Fibroblast of villous mesenchyme (primary cell): ENCODE measurements around the gene WDR13. TPM values are rescaled to one million over a fixed set of nuclear protein-coding genes. Genes with fewer than 3 reads are reported as not detected.
A peak's percentile ranks its signal among the peaks of the same experiment; 100 is the strongest.

Experiments used
- DNase-seq: peaks from one replicate; pipeline ENCODE4 v3.0.0-alpha.2; 2010; ENCODE audit warnings: low read depth
- H3K4me3 ChIP-seq: 2 replicates; pipeline ENCODE4 v1.5.1; 2011; ENCODE audit warnings: low read depth, mild to moderate bottlenecking, low read length
- CTCF ChIP-seq: IDR thresholded peaks from 2 replicates; pipeline ENCODE4 v1.5.1; 2012; ENCODE audit warnings: low read depth, mild to moderate bottlenecking, low read length; ENCODE audit not compliant: insufficient read depth
- total RNA-seq: library from RNA; depleted of rRNA; stranded (reverse); fragments of >200 nt; gene quantifications from 2 replicates; pipeline ENCODE4 v1.2.3, GENCODE V29; 2012

Gene WDR13
- total RNA-seq, 1 donor, result 58.7 TPM

GRCh38 chrX:48592971-48593370, 4.3 kb upstream of the WDR13 start:
- no peak for TF ChIP-seq CTCF
- no peak overlapping the region for H3K4me3 ChIP-seq
- DNase-seq, result no peak

- no peak for TF ChIP-seq CTCF
- no peak overlapping the region for H3K4me3 ChIP-seq
These were observed 1.4 kb upstream of the WDR13 start for GRCh38 chrX:48595929-48596328.

DNA sequence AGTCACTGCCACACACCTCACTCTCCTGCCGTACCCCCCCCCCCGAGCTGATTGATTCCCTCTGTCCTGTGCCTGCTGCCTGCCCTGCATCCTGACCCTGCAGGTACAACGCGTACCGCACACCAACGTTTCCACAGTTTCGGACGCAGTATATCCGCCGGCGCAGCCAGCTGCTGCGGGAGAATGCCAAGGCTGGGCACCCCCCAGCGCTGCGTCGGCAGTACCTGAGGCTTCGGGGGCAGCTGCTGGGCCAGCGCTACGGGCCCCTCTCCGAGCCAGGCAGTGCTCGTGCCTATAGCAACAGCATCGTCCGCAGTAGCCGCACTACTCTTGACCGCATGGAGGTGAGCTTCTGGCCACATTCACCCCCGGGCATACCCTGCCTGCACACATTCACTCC, 1.3 kb downstream of the WDR13 start:
- DNase-seq, result no peak
- H3K4me3 ChIP-seq, result peak overlapping the region; percentile 70
- TF ChIP-seq CTCF, result no peak

More at GRCh38 chrX:48595929-48596328, 1.4 kb upstream of the WDR13 start:
- DNase-seq, result no peak

GRCh38 chrX:48599341-48599740, 2.0 kb downstream of the WDR13 start:
- no peak overlapping the region for H3K4me3 ChIP-seq
- DNase-seq, result no peak
- no peak for TF ChIP-seq CTCF

DNA sequence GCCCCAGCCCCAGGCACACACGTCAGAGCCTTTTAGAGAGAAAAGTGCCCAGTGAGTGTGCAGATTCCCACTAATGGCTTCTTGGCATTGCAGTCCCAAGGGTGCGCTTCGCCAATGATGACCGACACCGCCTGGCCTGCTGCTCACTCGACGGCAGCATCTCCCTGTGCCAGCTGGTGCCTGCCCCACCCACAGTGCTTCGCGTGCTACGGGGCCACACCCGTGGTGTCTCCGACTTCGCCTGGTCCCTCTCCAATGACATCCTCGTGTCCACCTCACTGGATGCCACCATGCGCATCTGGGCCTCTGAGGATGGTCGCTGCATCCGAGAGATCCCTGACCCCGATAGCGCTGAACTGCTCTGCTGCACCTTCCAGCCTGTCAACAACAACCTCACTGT, 2.9 kb downstream of the WDR13 start:
- no peak for TF ChIP-seq CTCF
- no peak for DNase-seq
- no peak overlapping the region for H3K4me3 ChIP-seq

DNA sequence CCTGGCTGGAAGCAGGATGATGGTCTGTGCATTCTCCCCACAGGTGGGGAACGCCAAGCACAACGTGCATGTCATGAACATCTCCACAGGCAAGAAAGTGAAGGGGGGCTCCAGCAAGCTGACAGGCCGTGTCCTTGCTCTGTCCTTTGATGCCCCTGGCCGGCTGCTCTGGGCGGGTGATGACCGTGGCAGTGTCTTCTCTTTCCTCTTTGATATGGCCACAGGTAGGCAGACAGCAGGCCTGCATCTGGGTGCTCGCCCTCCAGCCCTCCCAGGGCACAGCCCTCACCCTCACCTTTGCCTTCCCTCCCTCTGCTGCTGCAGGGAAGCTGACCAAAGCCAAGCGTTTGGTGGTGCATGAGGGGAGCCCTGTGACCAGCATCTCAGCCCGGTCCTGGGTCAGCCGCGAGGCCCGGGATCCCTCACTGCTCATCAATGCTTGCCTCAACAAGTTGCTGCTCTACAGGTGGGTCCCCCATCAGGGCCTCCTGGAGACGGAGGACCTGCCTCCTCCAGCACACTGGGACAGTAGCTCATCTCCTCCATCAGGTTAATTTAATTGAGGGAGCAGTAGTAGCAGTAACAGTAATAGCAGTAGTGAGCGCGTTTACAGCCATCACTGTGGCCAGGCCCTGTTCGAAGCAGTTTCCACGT, 4.6 kb downstream of the WDR13 start:
- DNase-seq, result no peak
- no peak for TF ChIP-seq CTCF
- no peak overlapping the region for H3K4me3 ChIP-seq

- no peak overlapping the region for H3K4me3 ChIP-seq
- DNase-seq, result no peak
- TF ChIP-seq CTCF, result no peak
These were observed 7.4 kb downstream of the WDR13 start for GRCh38 chrX:48604701-48605100.
